Measurements from ENCODE around the gene PILRB. TPM values are rescaled to one million over a fixed set of nuclear protein-coding genes. Genes with fewer than 3 reads are reported as not detected.
"Not testable (repeated sequence)": the region's sequence is repeated elsewhere in the genome, so short reads cannot be mapped to it uniquely, and the experiment has no call there.

The PILRB gene
- total and polyA plus RNA-seq, 9 of the 15 experiments (the other 6 are each of a cell fraction or from before 2014, with no cell fraction given), result 6.2 to 94.6 (median 37.0) TPM

GRCh38 chr7:100373870-100374598 is 16.1 kb downstream of the PILRB start:
- H4K20me1 ChIP-seq (replicated peaks; ENCODE audit: control insufficient read depth, insufficient read depth, low read length); H3K27ac ChIP-seq (ENCODE audit: extremely low read depth, low read depth, low read length); H3K4me2 ChIP-seq (ENCODE audit: insufficient read depth, low read length); H3K79me2 ChIP-seq (ENCODE audit: control insufficient read depth, insufficient read depth, low read length); H3K9me1 ChIP-seq (ENCODE audit: control insufficient read depth, insufficient read depth, low read length); H3K4me3 ChIP-seq; BruUV-seq (replicated peaks); in situ Hi-C loops (cut with MboI); CTCF ChIA-PET (ENCODE audit: low intra/inter-chr PET ratio); H3K36me3 ChIP-seq (ENCODE audit: control insufficient read depth, insufficient read depth, low read length); H3K27me3 ChIP-seq (ENCODE audit: control insufficient read depth in 2 of 2, insufficient read depth in 2 of 2, low read length in 2 of 2); H3K9me3 ChIP-seq (replicated peaks; ENCODE audit: control insufficient read depth, insufficient read depth, low read depth, low read length): not testable (repeated sequence)
- peak overlapping the region; percentile 69 for H2AFZ ChIP-seq (ENCODE audit: low read depth, low read length)
- POLR2A ChIA-PET, result interaction anchor here (1.2 to 1.5 kb wide), 3 partner anchors 17 to 55 kb away, joined by 3 to 5 read pairs (median 5); partner anchors contain the start of gene MEPCE
- TF ChIP-seq, protein P1, sequence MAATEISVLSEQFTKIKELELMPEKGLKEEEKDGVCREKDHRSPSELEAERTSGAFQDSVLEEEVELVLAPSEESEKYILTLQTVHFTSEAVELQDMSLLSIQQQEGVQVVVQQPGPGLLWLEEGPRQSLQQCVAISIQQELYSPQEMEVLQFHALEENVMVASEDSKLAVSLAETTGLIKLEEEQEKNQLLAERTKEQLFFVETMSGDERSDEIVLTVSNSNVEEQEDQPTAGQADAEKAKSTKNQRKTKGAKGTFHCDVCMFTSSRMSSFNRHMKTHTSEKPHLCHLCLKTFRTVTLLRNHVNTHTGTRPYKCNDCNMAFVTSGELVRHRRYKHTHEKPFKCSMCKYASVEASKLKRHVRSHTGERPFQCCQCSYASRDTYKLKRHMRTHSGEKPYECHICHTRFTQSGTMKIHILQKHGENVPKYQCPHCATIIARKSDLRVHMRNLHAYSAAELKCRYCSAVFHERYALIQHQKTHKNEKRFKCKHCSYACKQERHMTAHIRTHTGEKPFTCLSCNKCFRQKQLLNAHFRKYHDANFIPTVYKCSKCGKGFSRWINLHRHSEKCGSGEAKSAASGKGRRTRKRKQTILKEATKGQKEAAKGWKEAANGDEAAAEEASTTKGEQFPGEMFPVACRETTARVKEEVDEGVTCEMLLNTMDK (IDR thresholded peaks at IDR 0.05; ENCODE audit: borderline replicate concordance, insufficient read depth, low read depth, low read length, poor library complexity, severe bottlenecking), result peak; percentile 63
- TF ChIP-seq RAD21 (CRISPR knock-in tag; conservative IDR thresholded peaks at IDR 0.05 in 1 of 2, IDR thresholded peaks at IDR 0.05 in 1 of 2), result peak in 1 of 2 experiments; percentile 35; a peak in 1 of 4 replicates
- TF ChIP-seq, protein P2, sequence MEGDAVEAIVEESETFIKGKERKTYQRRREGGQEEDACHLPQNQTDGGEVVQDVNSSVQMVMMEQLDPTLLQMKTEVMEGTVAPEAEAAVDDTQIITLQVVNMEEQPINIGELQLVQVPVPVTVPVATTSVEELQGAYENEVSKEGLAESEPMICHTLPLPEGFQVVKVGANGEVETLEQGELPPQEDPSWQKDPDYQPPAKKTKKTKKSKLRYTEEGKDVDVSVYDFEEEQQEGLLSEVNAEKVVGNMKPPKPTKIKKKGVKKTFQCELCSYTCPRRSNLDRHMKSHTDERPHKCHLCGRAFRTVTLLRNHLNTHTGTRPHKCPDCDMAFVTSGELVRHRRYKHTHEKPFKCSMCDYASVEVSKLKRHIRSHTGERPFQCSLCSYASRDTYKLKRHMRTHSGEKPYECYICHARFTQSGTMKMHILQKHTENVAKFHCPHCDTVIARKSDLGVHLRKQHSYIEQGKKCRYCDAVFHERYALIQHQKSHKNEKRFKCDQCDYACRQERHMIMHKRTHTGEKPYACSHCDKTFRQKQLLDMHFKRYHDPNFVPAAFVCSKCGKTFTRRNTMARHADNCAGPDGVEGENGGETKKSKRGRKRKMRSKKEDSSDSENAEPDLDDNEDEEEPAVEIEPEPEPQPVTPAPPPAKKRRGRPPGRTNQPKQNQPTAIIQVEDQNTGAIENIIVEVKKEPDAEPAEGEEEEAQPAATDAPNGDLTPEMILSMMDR (IDR thresholded peaks at IDR 0.05 in 2 of 3, conservative IDR thresholded peaks at IDR 0.05 in 1 of 3; ENCODE audit: insufficient read depth in 2 of 3, low read depth in 1 of 3, low read length in 3 of 3), result peak in 1 of 3 experiments; percentile 32; a peak in 2 of 6 replicates
- H3K4me1 ChIP-seq (replicated peaks in 1 of 2; ENCODE audit: control insufficient read depth in 2 of 2, insufficient read depth in 2 of 2, low read length in 2 of 2), result peaks cover 4 to 40% of the 10 kb centered on the region in 2 experiments; a peak in 4 of 5 replicates
- DNase-seq (ENCODE audit: extremely low read depth in 1 of 4, low spot score in 3 of 4), result peak in 1 of 4 experiments; percentile 50
- intact Hi-C loops (cut with micrococcal nuclease), result loop anchor here (5.0 kb wide), 1 partner anchor 33 kb away; no protein-coding TSS in a partner anchor
- peak; percentile 91 for FAIRE-seq
- 43% methylated on average over 14 of the region's 15 CpGs for WGBS (ENCODE audit: insufficient coverage, low coverage, missing lambda C conversion rate)
- peak; percentile 77 for ATAC-seq
- peak overlapping the region in 1 of 2 experiments; percentile 70; a peak in 1 of 4 replicates for H3K9ac ChIP-seq (ENCODE audit: insufficient read depth in 1 of 2, low read depth in 2 of 2, low read length in 2 of 2)
